ENCODE measurements around the gene CHTOP. TPM values are rescaled to one million over a fixed set of nuclear protein-coding genes. Genes with fewer than 3 reads are reported as not detected.

Gene CHTOP
- total RNA-seq, 4 donors from 2014 or later: 99.1 to 124 (median 105) TPM

DNA sequence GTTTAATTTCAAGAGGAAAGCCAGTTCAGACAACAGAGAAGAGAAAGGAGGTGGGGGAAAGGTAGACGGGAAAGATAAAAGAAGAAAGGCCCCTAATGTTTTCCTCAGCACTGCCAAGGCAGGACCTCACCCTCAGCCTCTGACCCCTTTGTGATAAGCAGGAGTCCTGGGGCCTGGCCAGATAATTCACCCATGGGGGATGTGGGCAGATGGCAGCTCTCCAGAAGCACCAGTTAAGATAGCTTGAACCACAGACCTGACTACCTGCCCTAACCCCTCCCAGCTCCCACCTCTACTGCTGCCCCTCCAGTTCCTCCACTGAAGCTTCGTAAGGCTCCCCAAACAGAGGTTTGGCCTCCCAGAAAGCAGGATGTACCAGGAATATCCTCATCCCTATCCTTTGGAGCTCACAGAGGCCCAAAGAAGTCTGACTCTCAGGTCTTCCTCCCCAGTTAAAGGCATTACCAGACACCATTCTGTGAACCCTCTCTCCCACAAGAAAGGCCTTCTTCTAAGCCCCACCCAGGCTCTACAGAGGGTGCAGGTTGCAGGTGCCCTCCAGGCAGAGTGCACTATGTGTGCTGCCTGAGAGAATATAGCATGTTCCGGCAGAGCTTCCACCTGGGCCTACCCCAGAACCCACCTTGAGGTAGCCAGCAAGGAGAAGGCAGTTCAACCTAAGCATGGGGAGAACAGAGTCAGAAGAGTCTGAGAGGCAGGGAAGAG is 15.4 kb downstream of the CHTOP start:
- Histone ChIP-seq H3K27ac (peak overlapping the region; percentile 10 to 64 (median 46)), H3K9me3 (no peaks in the 10 kb centered on the region), H3K4me1 (peaks cover 21 to 46% of the 10 kb centered on the region in 2 donors), H3K27me3 (no peaks in the 10 kb centered on the region), H3K4me3 (replicated peaks in 1 of 3) (no peak overlapping the region), H3K36me3 (peaks cover 12 to 16% of the 10 kb centered on the region in 2 donors)
- intact Hi-C loops (cut with DNase I): no loop called here
- 63 to 67% methylated on average over 2 to 3 of the region's 3 CpGs for WGBS, 2 donors
- DNase-seq: no peak
- TF ChIP-seq, protein P1, sequence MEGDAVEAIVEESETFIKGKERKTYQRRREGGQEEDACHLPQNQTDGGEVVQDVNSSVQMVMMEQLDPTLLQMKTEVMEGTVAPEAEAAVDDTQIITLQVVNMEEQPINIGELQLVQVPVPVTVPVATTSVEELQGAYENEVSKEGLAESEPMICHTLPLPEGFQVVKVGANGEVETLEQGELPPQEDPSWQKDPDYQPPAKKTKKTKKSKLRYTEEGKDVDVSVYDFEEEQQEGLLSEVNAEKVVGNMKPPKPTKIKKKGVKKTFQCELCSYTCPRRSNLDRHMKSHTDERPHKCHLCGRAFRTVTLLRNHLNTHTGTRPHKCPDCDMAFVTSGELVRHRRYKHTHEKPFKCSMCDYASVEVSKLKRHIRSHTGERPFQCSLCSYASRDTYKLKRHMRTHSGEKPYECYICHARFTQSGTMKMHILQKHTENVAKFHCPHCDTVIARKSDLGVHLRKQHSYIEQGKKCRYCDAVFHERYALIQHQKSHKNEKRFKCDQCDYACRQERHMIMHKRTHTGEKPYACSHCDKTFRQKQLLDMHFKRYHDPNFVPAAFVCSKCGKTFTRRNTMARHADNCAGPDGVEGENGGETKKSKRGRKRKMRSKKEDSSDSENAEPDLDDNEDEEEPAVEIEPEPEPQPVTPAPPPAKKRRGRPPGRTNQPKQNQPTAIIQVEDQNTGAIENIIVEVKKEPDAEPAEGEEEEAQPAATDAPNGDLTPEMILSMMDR (IDR thresholded peaks at IDR 0.05): no peak
- no peak for TF ChIP-seq POLR2A (IDR thresholded peaks at IDR 0.05)

DNA sequence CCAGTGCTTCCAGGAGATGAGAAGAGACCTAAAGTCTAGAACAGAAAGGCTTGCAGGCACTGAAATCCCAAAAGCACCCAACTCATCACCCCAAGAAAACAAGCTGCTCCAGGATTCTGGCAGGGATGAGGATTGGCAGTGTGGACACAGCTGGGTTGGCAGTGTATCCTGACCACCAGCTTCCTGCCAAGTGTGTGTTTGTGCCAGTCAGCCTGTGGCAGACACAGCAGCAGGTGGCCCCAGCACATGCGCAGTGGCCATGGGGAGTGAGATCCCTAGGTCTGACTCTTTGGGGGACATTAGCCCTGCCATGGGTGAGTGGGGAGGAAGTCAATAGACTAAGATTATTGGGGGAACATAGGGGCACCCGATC is 16.0 kb downstream of the CHTOP start:
- no peaks in the 10 kb centered on the region for H3K9me3 ChIP-seq
- intact Hi-C loops (cut with DNase I): no loop called here
- H3K27ac ChIP-seq: peak overlapping the region in 2 of 3 donors; percentile 46 to 64
- peaks cover 11 to 12% of the 10 kb centered on the region in 2 donors for H3K36me3 ChIP-seq
- H3K4me1 ChIP-seq: peaks cover 21 to 46% of the 10 kb centered on the region in 2 donors
- peak; percentile 42 to 77 for DNase-seq
- WGBS, 2 donors: 70 to 87% methylated on average over 2 of the region's 2 CpGs
- no peaks in the 10 kb centered on the region for H3K27me3 ChIP-seq
- TF ChIP-seq POLR2A (IDR thresholded peaks at IDR 0.05): no peak
- TF ChIP-seq, protein P1 (IDR thresholded peaks at IDR 0.05): no peak
- H3K4me3 ChIP-seq (replicated peaks in 1 of 3): no peak overlapping the region

DNA sequence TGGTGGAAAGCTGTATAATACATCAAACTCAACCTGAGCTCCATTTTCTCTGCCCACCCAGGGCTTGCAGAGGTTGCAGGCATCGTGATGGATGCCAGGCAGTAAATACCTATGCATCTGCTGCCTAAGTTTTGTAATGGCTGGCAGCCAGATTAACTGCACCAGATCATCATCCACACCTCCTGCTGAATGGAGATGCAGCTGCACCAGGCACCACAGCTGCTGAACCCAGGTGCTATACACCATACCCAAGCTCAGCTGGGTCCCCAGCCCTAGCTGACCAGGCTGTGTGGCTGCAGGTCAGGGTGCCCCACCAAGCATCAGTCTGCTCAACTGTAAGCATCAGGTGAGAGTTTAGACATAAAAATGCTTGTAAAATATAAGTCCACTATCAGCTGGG is 17.9 kb downstream of the CHTOP start:
- whole genome bisulfite sequencing, 2 donors: 84 to 91% methylated on average over 1 of the region's 1 CpG
- intact Hi-C loops (cut with DNase I): no loop called here
- Histone ChIP-seq H3K4me3 (replicated peaks in 1 of 3) (no peak overlapping the region), H3K27ac (no peak overlapping the region), H3K36me3 (no peaks in the 10 kb centered on the region), H3K4me1 (peaks cover 17 to 41% of the 10 kb centered on the region in 2 donors), H3K27me3 (no peaks in the 10 kb centered on the region), H3K9me3 (no peaks in the 10 kb centered on the region)
- no peak for TF ChIP-seq POLR2A (IDR thresholded peaks at IDR 0.05)
- TF ChIP-seq, protein P1 (IDR thresholded peaks at IDR 0.05): no peak
- DNase-seq: no peak

DNA sequence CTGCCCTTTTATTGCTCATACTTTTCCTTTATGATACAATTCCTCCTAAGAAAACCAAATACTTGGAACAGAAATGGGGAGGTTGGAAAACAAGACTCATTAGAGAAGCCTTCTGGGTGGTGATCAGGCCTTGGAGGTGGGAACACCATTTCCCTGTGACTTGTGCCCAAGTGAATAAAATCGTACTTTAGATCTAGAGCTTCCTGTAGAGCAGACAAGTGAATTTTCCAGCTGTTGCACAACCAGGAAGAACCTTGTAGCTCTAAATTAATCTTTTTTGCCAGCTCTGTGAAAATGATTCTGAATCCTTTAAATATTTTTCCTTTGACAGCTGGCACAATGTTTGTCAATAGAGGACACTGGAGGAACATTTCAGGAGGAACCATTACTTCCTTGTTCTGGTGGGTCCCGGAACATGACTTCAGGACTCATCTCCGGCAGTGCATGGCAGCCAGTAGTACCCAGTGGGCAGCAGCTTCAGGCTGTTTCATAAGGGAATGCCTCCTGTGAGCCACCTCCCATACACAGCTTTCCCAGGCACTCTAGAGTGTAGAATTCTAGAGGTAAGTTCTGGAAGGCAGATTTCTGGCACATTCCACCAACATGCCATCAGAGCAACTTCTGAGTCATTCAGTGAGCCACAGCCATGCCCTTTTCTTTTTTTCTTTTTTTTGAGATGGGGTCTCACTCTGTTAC is 19.1 kb downstream of the CHTOP start:
- 74 to 80% methylated on average over 3 of the region's 3 CpGs for WGBS, 2 donors
- Histone ChIP-seq H3K27ac (peak overlapping the region; percentile 1 to 55 (median 51)), H3K36me3 (no peaks in the 10 kb centered on the region), H3K9me3 (no peaks in the 10 kb centered on the region), H3K4me3 (replicated peaks in 1 of 3) (no peak overlapping the region), H3K4me1 (peaks cover 9 to 31% of the 10 kb centered on the region in 2 donors), H3K27me3 (no peaks in the 10 kb centered on the region)
- TF ChIP-seq, protein P1 (IDR thresholded peaks at IDR 0.05): no peak
- TF ChIP-seq POLR2A (IDR thresholded peaks at IDR 0.05): no peak
- DNase-seq: peak; percentile 46 to 66
- intact Hi-C loops (cut with DNase I): no loop called here

DNA sequence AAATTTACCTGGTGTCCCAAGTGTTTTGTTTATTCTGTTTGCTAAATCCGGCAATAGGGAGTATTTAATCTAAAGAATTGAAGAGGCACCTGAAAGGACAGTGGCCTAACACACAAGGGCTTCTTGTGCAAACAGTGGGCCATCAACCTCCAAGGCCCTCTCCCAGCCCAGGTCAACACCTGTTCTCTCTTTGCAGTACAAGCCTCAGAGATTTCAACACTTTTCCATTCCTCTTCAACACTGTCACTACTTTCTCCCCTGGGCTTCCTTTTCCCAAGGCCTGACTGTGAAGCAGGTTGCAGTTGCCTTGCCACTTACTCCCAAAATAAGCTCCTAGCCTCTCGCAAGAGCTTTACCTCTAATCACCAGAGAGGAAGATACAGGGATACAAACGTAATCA is 21.5 kb downstream of the CHTOP start:
- H3K27me3 ChIP-seq: no peaks in the 10 kb centered on the region
- intact Hi-C loops (cut with DNase I): no loop called here

More for the DNA sequence above, 21.5 kb downstream of the CHTOP start:
- DNase-seq: no peak
- H3K4me3 ChIP-seq (replicated peaks in 1 of 3): no peak overlapping the region
- peaks cover 8 to 27% of the 10 kb centered on the region in 2 donors for H3K4me1 ChIP-seq
- TF ChIP-seq, protein P1 (IDR thresholded peaks at IDR 0.05): no peak
- TF ChIP-seq POLR2A (IDR thresholded peaks at IDR 0.05): no peak
- no peaks in the 10 kb centered on the region for H3K9me3 ChIP-seq
- WGBS, 2 donors: 87 to 90% methylated on average over 3 of the region's 3 CpGs
- H3K36me3 ChIP-seq: no peaks in the 10 kb centered on the region
- no peak overlapping the region for H3K27ac ChIP-seq
